HepG2 (cell line): ENCODE data around the gene PLS1. TPM values are rescaled to one million over a fixed set of nuclear protein-coding genes. Genes with fewer than 3 reads are reported as not detected.
A peak's percentile ranks its signal among the peaks of the same experiment; 100 is the strongest.

ENCODE experiments used
- AGO1 ChIP-seq: fragments of 200-400 bp; formaldehyde crosslinking; IDR thresholded peaks from 2 replicates; pipeline ENCODE4 v1.6.1; 2017; ENCODE audit warnings: mild to moderate bottlenecking, low read depth, low read length, moderate library complexity; ENCODE audit not compliant: poor library complexity, severe bottlenecking
- BORCS8-MEF2B ChIP-seq: sonication (generic); formaldehyde crosslinking; IDR thresholded peaks from 2 replicates; pipeline ENCODE4 v1.8.0; 2022; ENCODE audit warnings: mild to moderate bottlenecking, missing genetic modification reagents
- CC2D1A ChIP-seq: sonication (generic); formaldehyde crosslinking; IDR thresholded peaks from 2 replicates; pipeline ENCODE4 v1.8.1; 2023; ENCODE audit warnings: mild to moderate bottlenecking, missing genetic modification reagents
- EHMT2 ChIP-seq: fragments of 200-600 bp; sonication (generic); IDR thresholded peaks from 2 replicates; pipeline ENCODE4 v1.7.0; 2017; ENCODE audit warnings: antibody characterized with exemption, low read depth, low read length, borderline replicate concordance
- HDAC1 ChIP-seq: sonication (generic); formaldehyde crosslinking; IDR thresholded peaks from 2 replicates; pipeline ENCODE4 v1.5.1; 2020; ENCODE audit warnings: mild to moderate bottlenecking, missing genetic modification reagents
- HNF1A ChIP-seq, 2 experiments: sonication (generic) in 1 of 2; formaldehyde crosslinking in 1 of 2; IDR thresholded peaks; 2 replicates each; pipeline versions ENCODE4 v1.4.0 to v1.6.1; 2016 to 2020; ENCODE audit warnings: borderline replicate concordance in 1 of 2, low read depth in 1 of 2, mild to moderate bottlenecking in 1 of 2, missing genetic modification reagents in 1 of 2
- HOXA5 ChIP-seq: sonication (generic); formaldehyde crosslinking; IDR thresholded peaks from 2 replicates; pipeline ENCODE4 v1.4.0; 2020; ENCODE audit warnings: missing genetic modification reagents
- KDM2A ChIP-seq: sonication (generic); formaldehyde crosslinking; IDR thresholded peaks from 2 replicates; pipeline ENCODE4 v1.4.0; 2020; ENCODE audit warnings: low read depth, missing genetic modification reagents, borderline replicate concordance
- MED8 ChIP-seq: sonication (generic); formaldehyde crosslinking; IDR thresholded peaks from 2 replicates; pipeline ENCODE4 v1.8.1; 2023; ENCODE audit warnings: mild to moderate bottlenecking, missing genetic modification reagents; ENCODE audit not compliant: insufficient replicate concordance
- MEIS2 ChIP-seq: sonication (generic); formaldehyde crosslinking; IDR thresholded peaks from 2 replicates; pipeline ENCODE4 v1.9.0; 2021; ENCODE audit warnings: mild to moderate bottlenecking, missing genetic modification reagents
- RBM22 ChIP-seq: fragments of 200-400 bp; formaldehyde crosslinking; optimal IDR thresholded peaks from 2 replicates; pipeline ENCODE3; 2017; ENCODE audit warnings: mild to moderate bottlenecking, low read length, moderate library complexity
- ZBTB21 ChIP-seq: sonication (generic); formaldehyde crosslinking; IDR thresholded peaks from 2 replicates; pipeline ENCODE4 v1.4.0; 2020; ENCODE audit warnings: missing genetic modification reagents
- ZNF446 ChIP-seq: sonication (generic); formaldehyde crosslinking; IDR thresholded peaks from 2 replicates; pipeline ENCODE4 v1.5.0; 2020; ENCODE audit warnings: mild to moderate bottlenecking, missing genetic modification reagents
- ZNF451 ChIP-seq: sonication (generic); formaldehyde crosslinking; IDR thresholded peaks from 2 replicates; pipeline ENCODE4 v1.5.0; 2020; ENCODE audit warnings: mild to moderate bottlenecking, missing genetic modification reagents
- ZNF772 ChIP-seq: sonication (generic); formaldehyde crosslinking; IDR thresholded peaks from 2 replicates; pipeline ENCODE4 v1.5.0; 2020; ENCODE audit warnings: mild to moderate bottlenecking, missing genetic modification reagents
- ZNF816 ChIP-seq: sonication (generic); formaldehyde crosslinking; IDR thresholded peaks from 2 replicates; pipeline ENCODE4 v1.8.0; 2022; ENCODE audit warnings: missing genetic modification reagents, mild to moderate bottlenecking, borderline replicate concordance
- polyA plus RNA-seq, 8 experiments: library from polyadenylated mRNA; depleted of rRNA in 3 of 8; stranded (reverse) in 7 of 8; unstranded in 1 of 8; fragments of >200 nt; fragmentation: Illumina TruSeq in 4 of 8; extraction: Trizol in 4 of 8; gene quantifications; 2 replicates each; pipeline versions ENCODE4 v1.2.1 to v1.2.3, GENCODE V29; 2011 to 2016; ENCODE audit warnings: low read depth in 4 of 8, missing spikeins in 1 of 8, mixed read lengths in 1 of 8; ENCODE audit not compliant: insufficient read depth in 1 of 8
- total RNA-seq, 5 experiments: library from RNA; depleted of rRNA; stranded (reverse); fragments of >200 nt; fragmentation: Illumina TruSeq; extraction: Trizol; gene quantifications; 2 replicates each; pipeline ENCODE4 v1.2.3, GENCODE V29; 2016; ENCODE audit warnings: low read depth in 1 of 5
- TF ChIP-seq, protein P1 (sequence below): sonication (generic); formaldehyde crosslinking; IDR thresholded peaks from 2 replicates; pipeline ENCODE4 v1.8.1; 2023; ENCODE audit warnings: mild to moderate bottlenecking, missing genetic modification reagents
- TF ChIP-seq, protein P2 (sequence below): sonication (generic); formaldehyde crosslinking; IDR thresholded peaks from 2 replicates; pipeline ENCODE4 v1.4.0; 2020; ENCODE audit warnings: missing genetic modification reagents, mild to moderate bottlenecking, borderline replicate concordance
- TF ChIP-seq, protein P3 (sequence below): sonication (generic); formaldehyde crosslinking; IDR thresholded peaks from 2 replicates; pipeline ENCODE4 v1.5.1; 2020; ENCODE audit warnings: mild to moderate bottlenecking, missing genetic modification reagents, moderate library complexity

The PLS1 gene
- total and polyA plus RNA-seq, 2 of the 13 experiments (the other 11 are each of a cell fraction or from before 2014, with no cell fraction given), result 11.2 to 21.1 TPM

DNA sequence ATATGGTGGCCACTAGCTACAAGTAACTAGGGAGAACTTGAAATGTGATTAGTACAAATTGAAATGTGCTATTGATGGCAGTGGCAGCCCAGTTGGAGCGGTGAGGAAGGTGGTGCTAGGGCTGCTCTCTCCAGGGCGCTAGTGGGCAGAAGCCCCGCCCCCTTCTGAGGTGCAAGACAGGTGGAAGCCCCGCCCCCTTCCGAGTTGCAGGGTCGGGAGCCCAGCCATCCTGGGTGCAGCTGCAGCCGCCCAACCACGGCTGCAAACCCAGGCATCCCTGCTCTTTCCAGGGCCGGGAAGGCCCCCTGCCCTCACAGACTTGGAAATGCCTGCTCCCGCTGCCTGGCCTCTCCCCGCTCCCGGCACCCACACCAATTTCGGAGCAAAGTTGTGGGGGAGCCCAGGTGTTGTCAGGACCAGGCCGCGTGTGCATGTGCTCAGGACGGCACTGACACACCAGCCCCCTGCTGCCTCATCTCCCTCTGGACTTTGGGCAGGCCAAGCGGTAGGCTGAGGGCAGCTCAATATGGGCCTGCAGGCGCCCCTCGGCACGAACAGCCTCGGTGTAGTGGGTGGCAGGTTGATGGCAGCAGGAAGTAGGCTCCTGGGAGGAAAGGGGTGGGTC lies 27.7 kb upstream of the PLS1 start (continued):
- TF ChIP-seq, protein P1, sequence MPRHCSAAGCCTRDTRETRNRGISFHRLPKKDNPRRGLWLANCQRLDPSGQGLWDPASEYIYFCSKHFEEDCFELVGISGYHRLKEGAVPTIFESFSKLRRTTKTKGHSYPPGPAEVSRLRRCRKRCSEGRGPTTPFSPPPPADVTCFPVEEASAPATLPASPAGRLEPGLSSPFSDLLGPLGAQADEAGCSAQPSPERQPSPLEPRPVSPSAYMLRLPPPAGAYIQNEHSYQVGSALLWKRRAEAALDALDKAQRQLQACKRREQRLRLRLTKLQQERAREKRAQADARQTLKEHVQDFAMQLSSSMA, result no peak
- TF ChIP-seq BORCS8-MEF2B (CRISPR knock-in tag) (no peak), KDM2A (CRISPR knock-in tag) (no peak), HDAC1 (CRISPR knock-in tag) (no peak), MED8 (CRISPR knock-in tag) (no peak), ZBTB21 (CRISPR knock-in tag) (no peak), ZNF772 (no peak), RBM22 (no peak), ZNF451 (CRISPR knock-in tag) (no peak), MEIS2 (CRISPR knock-in tag) (no peak), HOXA5 (CRISPR knock-in tag) (no peak), HNF1A (IDR thresholded peaks at IDR 0.05; ENCODE audit: low read depth) (no peak), HNF1A (CRISPR knock-in tag; IDR thresholded peaks at IDR 0.05; ENCODE audit: borderline replicate concordance) (no peak), EHMT2 (no peak), ZNF446 (CRISPR knock-in tag) (no peak), AGO1 (peak; percentile 33), CC2D1A (CRISPR knock-in tag) (no peak), ZNF816 (CRISPR knock-in tag) (no peak)
- TF ChIP-seq, protein P2, sequence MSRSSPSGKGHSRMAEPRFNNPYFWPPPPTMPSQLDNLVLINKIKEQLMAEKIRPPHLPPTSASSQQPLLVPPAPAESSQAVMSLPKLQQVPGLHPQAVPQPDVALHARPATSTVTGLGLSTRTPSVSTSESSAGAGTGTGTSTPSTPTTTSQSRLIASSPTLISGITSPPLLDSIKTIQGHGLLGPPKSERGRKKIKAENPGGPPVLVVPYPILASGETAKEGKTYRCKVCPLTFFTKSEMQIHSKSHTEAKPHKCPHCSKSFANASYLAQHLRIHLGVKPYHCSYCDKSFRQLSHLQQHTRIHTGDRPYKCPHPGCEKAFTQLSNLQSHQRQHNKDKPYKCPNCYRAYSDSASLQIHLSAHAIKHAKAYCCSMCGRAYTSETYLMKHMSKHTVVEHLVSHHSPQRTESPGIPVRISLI, result no peak
- TF ChIP-seq, protein P3, sequence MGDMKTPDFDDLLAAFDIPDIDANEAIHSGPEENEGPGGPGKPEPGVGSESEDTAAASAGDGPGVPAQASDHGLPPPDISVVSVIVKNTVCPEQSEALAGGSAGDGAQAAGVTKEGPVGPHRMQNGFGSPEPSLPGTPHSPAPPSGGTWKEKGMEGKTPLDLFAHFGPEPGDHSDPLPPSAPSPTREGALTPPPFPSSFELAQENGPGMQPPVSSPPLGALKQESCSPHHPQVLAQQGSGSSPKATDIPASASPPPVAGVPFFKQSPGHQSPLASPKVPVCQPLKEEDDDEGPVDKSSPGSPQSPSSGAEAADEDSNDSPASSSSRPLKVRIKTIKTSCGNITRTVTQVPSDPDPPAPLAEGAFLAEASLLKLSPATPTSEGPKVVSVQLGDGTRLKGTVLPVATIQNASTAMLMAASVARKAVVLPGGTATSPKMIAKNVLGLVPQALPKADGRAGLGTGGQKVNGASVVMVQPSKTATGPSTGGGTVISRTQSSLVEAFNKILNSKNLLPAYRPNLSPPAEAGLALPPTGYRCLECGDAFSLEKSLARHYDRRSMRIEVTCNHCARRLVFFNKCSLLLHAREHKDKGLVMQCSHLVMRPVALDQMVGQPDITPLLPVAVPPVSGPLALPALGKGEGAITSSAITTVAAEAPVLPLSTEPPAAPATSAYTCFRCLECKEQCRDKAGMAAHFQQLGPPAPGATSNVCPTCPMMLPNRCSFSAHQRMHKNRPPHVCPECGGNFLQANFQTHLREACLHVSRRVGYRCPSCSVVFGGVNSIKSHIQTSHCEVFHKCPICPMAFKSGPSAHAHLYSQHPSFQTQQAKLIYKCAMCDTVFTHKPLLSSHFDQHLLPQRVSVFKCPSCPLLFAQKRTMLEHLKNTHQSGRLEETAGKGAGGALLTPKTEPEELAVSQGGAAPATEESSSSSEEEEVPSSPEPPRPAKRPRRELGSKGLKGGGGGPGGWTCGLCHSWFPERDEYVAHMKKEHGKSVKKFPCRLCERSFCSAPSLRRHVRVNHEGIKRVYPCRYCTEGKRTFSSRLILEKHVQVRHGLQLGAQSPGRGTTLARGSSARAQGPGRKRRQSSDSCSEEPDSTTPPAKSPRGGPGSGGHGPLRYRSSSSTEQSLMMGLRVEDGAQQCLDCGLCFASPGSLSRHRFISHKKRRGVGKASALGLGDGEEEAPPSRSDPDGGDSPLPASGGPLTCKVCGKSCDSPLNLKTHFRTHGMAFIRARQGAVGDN, result peak; percentile 22; the same call in 1 of the 2 replicates
